Measurements from ENCODE around the gene CPTP.

Gene CPTP

GRCh38 chr1:1370771-1371300 lies 46.2 kb downstream of the CPTP start:
- TF ChIP-seq GATA3 (IDR thresholded peaks at IDR 0.05; ENCODE audit: low read depth, low read length) (no peak), GATA2 (IDR thresholded peaks at IDR 0.05; ENCODE audit: low read depth, low read length) (no peak)

- TF ChIP-seq GATA3 (IDR thresholded peaks at IDR 0.05; ENCODE audit: low read depth, low read length), result no peak
- TF ChIP-seq GATA2 (IDR thresholded peaks at IDR 0.05; ENCODE audit: low read depth, low read length), result no peak
Observed at GRCh38 chr1:1371364-1371745, 46.8 kb downstream of the CPTP start.

- TF ChIP-seq GATA2 (IDR thresholded peaks at IDR 0.05; ENCODE audit: low read depth, low read length) (no peak), GATA3 (IDR thresholded peaks at IDR 0.05; ENCODE audit: low read depth, low read length) (no peak)
Observed at GRCh38 chr1:1371746-1372711, 47.4 kb downstream of the CPTP start.

GRCh38 chr1:1373051-1373814 lies 48.6 kb downstream of the CPTP start:
- TF ChIP-seq GATA2 (IDR thresholded peaks at IDR 0.05; ENCODE audit: low read depth, low read length) (no peak), GATA3 (IDR thresholded peaks at IDR 0.05; ENCODE audit: low read depth, low read length) (no peak)

- TF ChIP-seq GATA2 (IDR thresholded peaks at IDR 0.05; ENCODE audit: low read depth, low read length) (no peak), GATA3 (IDR thresholded peaks at IDR 0.05; ENCODE audit: low read depth, low read length) (no peak)
Observed at GRCh38 chr1:1373815-1374588, 49.4 kb downstream of the CPTP start.

- TF ChIP-seq GATA2 (IDR thresholded peaks at IDR 0.05; ENCODE audit: low read depth, low read length) (no peak), GATA3 (IDR thresholded peaks at IDR 0.05; ENCODE audit: low read depth, low read length) (no peak)
Observed at GRCh38 chr1:1374589-1374928, 50.0 kb downstream of the CPTP start.

- TF ChIP-seq GATA3 (IDR thresholded peaks at IDR 0.05; ENCODE audit: low read depth, low read length), result no peak
- no peak for TF ChIP-seq GATA2 (IDR thresholded peaks at IDR 0.05; ENCODE audit: low read depth, low read length)
Observed at GRCh38 chr1:1374929-1375662, 50.5 kb downstream of the CPTP start, which contains the start of gene AURKAIP1. Gene AURKAIP1 (minus strand): TSS chr1:1375207. CDS start chr1:1374756, 451 bp downstream.

- no peak for TF ChIP-seq GATA3 (IDR thresholded peaks at IDR 0.05; ENCODE audit: low read depth, low read length)
- TF ChIP-seq GATA2 (IDR thresholded peaks at IDR 0.05; ENCODE audit: low read depth, low read length), result no peak
Observed at GRCh38 chr1:1376551-1377226, 52.1 kb downstream of the CPTP start.

- TF ChIP-seq GATA3 (IDR thresholded peaks at IDR 0.05; ENCODE audit: low read depth, low read length) (no peak), GATA2 (IDR thresholded peaks at IDR 0.05; ENCODE audit: low read depth, low read length) (no peak)
Observed at GRCh38 chr1:1377540-1378205, 53.1 kb downstream of the CPTP start.
